ENCODE data around the gene CACNA1A.
"Not testable (repeated sequence)": the region's sequence is repeated elsewhere in the genome, so short reads cannot be mapped to it uniquely, and the experiment has no call there.

CACNA1A gene

DNA sequence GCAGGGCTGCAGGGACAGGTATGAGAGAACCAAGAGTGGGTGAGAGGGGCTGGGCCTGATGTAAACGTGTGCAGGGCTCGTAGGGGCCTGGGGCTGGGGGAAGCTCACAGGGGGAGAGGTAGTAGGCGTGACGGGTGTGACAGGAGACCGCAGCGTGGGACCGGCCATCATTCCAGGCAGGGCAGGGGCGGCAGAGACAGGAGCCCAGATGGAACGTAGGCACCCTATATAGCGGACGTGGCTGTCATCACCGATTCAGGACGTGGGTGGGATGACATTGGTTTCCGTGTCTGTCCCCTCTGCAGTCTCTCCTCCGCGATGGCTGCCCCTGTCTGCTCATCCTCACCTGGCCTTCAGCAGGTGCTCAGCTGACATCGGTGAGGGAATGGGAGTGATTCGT is 307.6 kb downstream of the CACNA1A start:
- no peak for DNase-seq (ENCODE audit: low spot score)

DNA sequence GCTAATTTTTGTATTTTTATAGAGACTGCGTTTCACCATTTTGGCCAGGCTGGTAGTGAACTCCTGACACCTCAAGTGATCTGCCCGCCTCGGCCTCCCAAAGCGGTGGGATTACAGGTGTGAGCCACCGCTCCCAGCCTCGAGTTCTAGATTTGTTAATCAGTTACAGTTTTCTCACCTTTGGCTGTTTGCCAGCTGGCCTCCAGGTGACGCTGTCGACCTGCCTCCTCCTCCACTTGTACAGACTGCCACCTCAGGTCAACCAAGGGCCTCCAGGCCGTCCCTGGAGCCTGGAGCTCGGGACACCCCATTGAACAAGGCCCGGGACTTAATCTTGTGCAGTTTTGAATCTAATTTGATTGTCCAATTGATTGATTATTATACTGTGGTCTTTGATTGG is 310.6 kb downstream of the CACNA1A start:
- DNase-seq (ENCODE audit: low spot score), result peak; percentile 27

DNA sequence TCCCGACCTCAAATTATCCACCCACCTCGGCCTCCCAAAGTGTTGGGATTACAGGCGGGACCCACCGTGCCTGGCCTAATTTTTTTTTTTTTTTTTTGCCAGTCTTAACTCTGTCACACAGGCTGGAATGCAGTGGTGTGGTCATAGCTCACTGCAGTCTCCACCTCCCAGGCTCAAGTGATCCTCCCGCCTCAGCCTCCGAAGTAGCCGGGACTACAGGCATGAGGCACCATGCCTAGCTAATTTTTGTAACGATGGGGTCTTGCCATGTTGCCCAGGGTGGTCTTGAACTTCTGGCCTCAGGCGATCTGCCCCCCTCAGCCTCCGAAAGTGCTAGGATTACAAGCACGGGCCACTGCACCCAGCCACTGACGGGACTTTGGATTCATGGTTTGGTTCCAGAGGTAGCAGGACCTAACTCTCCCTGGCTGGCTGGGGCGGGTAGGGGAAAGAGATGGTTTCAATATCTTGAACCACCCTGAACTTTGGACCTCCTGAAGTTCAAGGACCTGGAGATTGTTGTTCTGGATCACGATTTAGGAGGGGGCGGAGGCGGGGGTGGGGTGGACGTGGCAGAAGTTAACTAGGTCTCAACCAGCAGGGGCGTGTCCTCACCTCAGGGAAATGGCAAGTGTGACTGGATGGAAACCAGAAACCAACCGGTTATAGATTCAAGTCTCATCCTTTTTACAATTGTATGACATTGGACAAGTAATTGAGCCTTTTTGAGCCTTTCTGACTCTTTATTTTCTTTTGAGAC is 315.3 kb downstream of the CACNA1A start:
- peak; percentile 69 for DNase-seq (ENCODE audit: low spot score)

DNA sequence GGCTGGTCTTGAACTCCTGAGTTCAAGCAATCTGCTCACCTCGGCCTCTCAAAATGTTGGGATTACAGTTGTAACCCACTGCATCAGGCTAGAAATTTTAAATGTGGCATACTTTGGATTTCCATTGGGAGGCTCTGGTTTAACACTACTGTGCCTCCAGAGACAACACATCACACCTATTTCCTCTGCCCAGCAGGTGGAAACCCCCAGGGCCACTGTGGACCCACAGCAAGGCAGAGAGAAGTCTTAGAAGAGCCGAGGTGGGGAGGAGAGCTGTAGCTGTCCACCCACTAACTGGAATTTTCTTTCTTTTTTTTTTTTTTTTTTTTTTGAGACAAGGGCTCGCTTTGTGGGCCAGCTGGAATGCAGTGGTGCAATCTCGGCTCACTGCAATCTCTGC is 316.7 kb downstream of the CACNA1A start:
- no peak for DNase-seq (ENCODE audit: low spot score)

DNA sequence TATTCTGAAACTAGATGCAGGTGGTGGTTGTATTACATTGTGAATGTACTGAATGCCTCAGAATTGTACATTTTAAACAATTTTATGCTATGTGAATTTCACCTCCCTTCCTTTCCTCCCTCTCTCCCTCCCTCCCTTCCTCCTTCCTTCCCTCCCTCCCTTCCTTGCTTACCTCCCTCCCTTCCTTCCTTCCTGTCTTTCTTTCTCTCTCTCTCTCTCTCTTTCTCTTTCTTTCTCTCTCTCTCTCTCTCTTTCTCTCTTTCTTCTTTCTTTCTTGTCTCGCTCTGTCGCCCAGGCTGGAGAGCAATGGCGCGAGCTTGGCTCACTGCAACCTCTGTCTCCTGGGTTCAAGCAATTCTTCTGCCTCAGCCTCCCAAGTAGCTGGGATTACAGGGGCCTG is 318.9 kb downstream of the CACNA1A start:
- no peak for DNase-seq (ENCODE audit: low spot score)

DNA sequence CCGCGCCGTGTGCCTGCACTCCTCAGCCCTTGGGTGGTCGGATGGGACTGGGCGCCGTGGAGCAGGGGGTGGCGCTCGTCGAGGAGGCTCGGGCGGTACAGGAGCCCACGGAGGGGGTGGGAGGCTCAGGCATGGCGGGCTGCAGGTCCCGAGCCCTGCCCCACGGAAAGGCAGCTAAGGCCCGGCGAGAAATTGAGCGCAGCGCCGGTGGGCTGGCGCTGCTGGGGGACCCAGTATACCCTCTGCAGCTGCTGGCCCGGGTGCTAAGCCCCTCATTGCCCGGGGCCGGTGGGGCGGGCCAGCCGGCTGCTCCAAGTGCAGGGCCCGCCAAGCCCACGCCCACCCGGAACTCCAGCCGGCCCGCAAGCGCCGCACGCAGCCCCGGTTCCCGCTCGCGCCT is 319.6 kb downstream of the CACNA1A start:
- DNase-seq (ENCODE audit: low spot score), result not testable (repeated sequence)

DNA sequence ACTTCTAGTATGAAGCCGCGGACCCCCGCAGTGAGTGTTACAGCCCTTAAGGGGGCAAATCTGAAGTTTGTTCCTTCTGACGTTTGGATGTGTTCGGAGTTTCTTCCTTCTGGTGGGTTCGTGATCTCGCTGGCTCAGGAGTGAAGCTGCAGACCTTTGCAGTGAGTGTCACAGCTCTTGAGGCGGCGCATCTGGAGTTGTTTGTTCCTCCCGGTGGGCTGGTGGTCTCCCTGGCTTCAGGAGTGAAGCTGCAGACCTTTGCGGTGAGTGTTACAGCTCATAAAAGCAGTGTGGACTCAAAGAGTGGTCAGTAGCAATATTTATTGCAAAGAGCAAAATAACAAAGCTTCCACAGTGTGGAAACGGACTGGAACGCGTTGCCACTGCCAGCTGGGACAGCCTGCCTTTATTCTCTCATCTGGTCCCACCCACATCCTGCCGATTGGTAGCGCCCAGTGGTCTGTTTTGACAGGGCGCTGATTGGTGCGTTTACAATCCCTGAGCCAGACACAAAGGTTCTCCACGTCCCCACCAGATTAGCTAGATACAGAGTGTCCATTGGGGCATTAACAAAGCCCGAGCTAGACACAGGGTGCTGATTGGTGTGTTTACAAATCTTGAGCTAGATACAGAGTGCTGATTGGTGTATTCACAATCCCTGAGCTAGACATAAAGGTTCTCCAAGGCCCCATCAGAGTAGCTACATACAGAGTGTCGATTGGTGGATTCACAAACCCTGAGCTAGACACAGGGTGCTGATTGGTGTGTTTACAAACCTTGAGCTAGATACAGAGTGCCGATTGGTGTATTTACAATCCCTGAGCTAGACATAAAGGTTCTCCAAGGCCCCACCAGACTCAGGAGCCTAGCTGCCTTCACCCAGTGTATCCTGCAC is 320.3 kb downstream of the CACNA1A start:
- not testable (repeated sequence) for DNase-seq (ENCODE audit: low spot score)

DNA sequence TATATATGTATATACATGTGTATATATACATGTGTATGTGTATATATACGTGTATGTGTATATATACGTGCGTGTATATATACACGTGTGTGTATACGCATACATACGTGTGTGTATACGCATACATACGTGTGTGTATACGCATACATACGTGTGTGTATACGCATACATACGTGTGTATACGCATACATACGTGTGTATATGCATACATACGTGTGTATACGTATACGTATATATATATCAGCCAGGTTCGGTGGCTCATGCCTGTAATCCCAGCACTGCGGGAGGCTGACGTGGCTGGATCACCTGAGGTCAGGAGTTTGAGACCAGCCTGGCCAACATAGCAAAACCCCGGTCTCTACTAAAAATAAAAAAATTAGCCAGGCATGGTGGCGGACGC is 321.4 kb downstream of the CACNA1A start:
- not testable (repeated sequence) for DNase-seq (ENCODE audit: low spot score)

DNA sequence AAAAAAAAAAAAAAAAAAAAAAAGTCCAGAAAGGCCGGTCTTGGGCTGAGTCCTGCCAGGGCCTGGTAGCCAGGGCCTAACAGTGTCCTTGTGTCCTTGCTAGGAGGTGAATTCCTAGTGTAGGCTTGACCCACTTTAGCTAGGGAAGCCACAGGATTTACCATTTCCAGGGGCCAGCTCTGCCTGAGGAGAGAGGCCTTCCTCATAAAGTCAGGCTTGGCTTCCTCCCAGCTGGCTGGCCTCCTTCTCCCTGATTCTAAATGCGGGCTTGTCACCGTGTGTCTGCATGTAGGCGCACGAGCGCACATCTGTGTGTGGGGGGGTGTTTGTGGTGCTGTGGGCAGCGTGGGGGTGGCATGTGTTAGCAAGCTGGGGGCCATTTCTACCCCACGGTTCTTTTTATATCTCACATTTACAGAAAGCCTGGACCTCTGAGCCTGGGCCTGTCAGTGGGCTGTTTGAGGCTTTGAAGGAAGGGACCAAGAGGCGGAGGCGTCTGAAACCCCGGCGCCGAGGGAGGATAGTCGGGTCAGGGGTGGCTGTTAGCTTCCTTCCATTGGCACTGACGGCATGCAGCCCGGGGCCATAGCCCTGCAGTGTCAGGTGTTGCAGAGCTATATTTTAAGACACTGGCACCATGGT is 324.4 kb downstream of the CACNA1A start:
- DNase-seq (ENCODE audit: low spot score), result no peak

DNA sequence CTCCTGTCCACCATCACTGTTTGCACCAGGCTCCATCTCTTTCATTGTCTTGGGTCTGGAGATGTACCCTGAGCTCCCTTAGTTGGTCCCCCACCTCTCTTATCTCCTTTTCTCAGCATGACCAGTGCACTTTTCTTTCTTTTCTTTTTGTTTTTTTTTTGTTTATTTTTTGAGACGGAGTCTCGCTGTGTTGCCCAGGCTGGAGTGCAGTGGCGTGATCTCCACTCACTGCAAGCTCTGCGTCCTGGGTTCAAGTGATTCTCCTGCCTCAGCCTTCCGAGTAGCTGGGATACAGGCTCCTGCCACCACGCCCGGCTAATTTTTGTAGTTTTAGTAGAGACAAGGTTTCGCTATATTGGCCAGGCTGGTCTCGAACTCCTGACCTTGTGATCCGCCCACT is 328.0 kb downstream of the CACNA1A start:
- DNase-seq (ENCODE audit: low spot score), result not testable (repeated sequence)

DNA sequence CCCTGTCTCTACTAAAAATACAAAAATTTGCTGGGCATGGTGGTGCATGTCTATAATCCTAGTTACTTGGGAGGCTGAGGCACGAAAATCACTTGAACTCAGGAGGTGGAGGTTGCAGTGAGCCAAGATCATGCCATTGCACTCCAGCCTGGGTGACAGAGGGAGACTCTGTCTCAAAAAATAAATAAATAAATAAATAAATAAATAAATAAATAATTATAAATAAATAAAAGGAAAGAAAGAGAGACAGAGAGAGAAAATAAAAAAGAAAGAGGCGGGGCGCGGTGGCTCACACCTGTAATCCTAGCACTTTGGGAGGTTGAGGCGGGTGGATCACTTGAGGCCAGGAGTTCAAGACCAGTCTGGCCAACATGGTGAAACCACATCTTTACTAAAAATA is 328.7 kb downstream of the CACNA1A start:
- DNase-seq (ENCODE audit: low spot score), result not testable (repeated sequence)

DNA sequence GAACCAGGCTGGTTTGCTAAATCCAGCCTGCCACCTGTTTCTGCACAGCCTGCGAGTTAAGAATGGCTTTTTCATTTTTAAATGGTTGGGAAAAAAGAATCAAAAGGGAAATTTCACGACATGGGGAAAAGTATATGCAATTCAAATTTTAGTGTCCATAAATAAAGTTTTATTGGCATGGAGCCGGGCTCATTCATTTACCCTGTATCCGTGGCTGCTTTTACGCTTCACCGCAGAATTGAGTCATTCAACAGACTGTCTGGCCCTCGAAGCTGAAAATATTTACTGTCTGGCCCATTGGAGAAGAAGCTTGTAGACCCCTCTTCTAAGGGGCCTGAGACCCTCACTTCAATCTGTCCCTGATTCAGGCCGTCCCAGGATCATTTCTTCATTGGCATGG is 329.9 kb downstream of the CACNA1A start:
- DNase-seq (ENCODE audit: low spot score), result no peak

DNA sequence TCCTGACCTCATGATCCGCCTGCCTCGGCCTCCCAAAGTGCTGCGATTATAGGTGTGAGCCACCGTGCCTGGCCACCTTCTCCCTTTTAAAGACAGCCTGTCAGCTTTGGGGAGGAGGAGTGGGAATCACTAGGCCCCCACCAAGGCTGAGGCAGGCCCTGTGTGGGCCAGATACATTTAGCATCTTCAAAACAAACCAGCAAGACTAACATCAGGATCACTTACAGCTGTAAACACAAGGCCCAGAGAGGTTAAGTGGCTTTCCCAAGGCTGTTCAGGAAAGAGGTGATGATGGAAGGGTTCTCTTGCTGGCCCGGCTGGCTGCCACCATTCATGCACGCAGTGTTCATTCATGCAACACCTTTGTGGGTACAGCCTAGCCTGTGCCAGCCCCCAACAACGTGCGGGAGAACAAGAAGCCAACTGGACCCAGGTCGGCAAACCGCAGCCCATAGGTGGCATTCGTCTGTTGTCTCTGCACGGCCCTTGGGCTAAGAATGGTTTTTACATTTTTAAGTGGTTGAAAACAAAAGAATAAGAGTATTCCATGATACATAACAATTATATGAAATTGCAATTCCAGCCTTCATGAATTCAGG is 333.0 kb downstream of the CACNA1A start:
- no peak for DNase-seq (ENCODE audit: low spot score)

DNA sequence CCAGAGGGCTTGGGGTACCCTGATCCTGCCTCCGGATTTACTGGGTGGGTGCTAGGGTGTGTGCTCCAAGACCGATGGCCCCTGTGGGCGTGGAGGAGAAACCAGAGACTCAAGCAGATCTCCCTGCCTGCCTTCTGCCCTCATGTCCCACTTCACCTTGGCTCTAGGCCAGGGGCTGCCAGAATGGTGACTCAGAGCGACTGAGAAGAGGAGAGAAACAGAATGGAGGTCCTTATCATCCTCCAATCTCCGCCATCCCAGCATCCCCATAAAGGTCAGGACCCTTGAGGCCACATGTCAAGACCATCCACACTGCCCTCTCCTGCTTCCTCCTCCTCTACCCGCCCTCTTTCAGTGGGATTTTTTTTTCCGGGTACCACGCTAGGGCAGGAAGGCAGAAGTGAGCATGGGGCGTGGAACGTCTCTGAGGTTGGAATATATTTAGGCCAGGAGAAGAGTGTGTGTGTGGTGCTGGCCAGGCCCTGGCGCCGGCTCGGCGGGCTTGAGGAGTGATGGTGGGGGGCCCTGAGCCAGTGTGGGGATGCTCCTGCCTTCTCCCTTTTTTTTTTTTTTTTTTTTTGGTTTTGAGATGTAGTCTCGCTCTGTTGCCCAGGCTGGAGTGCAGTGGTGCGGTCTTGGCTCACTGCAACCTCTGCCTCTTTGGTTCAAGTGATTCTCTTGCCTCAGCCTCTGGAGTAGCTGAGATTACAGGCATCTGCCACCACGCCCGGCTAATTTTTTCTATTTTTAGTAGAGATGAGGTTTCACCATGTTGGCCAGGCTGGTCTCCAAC is 333.7 kb downstream of the CACNA1A start:
- peak; percentile 84 for DNase-seq (ENCODE audit: low spot score)

DNA sequence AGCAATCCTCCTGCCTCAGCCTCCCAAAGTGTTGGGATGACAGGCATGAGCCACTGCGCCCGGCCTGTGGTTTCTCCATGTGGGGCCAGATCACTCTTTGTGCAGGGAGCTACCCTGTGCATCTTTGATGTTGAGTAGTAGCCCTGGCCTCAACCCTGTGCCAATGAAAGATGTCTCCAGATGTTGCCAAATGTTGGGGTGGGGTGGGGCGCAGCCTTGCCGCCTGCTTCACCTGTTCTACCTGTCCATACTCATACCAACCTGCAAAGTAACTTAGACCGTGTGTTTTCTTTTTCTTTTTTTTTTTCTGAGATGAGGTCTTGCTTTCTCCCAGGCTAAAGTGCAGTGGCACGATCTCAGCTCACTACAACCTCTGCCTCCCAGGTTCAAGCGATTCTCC is 335.1 kb downstream of the CACNA1A start:
- no peak for DNase-seq (ENCODE audit: low spot score)

DNA sequence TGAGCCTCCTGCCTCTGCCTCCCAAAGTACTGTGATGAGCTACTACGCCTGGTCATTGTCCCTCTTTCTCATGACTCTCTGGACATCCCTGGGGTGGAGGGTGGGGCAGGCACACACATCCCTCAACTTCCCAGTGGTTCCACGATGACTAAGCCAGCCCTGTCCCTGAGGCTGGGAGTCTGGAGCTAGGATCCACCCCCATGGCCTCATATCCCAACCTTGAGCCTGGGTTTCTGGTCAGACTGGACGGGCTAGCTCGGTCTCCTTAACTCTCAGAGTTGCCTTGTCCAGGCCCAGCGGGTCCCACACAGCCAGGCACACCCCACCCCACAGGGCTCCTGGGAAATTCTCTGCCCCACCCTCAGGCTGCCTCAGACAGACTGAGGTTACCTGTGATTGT is 336.5 kb downstream of the CACNA1A start:
- peak; percentile 86 for DNase-seq (ENCODE audit: low spot score)

DNA sequence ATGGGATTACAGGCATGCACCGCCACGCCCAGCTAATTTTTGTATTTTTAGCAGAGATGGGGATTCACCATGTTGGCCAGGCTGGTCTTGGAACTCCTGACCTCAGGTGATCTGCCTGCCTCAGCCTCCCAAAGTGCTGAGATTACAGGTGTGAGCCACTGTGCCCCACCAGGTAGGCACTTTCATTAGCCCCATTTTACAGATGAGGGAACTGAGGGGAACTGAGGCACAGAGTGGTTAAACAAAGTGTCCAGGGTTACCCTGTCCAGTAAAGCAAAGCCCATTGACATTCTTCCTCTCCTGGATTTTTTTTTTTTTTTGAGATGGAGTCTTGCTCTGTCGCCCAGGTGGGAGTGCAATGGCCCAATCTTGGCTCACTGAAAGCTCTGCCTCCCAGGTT is 340.1 kb downstream of the CACNA1A start:
- not testable (repeated sequence) for DNase-seq (ENCODE audit: low spot score)

DNA sequence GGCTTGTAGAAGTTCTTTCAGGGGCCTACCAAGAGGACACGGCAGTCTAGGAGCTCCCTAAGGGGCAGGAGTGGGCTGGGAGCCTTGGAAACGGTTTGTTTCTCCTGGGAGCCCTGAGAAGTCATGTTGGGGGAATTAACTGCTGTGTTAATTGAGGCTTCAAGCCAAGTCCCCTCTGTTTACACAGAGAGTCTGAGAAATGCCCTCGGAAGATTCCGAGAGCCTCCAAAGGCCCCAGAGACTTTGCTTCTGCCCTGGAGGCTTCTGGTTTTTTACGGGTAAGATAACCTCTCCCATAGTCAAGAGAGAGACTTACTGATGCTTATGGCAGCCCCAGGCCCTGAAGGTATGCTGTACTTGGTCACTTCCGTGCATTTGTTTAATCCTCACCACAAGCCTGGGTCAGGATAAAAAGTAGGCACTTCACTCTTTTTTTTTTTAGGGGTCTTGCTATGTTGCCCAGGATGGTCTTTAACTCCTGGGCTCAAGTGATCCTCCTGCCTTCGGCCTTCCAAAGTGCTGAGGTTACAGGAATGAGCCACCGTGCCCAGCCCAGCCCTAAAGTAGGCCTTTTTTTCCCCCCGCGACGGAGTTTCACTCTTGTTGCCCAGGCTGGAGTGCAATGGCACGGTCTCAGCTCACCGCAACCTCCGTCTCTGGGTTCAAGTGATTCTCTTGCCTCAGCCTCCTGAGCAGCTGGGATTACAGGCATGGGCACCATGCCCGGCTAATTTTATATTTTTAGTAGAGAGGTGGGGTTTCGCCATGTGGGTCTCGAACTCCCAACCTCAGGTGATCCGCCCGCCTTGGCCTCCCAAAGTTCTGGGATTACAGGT is 340.9 kb downstream of the CACNA1A start:
- peak; percentile 26 for DNase-seq (ENCODE audit: low spot score)

DNA sequence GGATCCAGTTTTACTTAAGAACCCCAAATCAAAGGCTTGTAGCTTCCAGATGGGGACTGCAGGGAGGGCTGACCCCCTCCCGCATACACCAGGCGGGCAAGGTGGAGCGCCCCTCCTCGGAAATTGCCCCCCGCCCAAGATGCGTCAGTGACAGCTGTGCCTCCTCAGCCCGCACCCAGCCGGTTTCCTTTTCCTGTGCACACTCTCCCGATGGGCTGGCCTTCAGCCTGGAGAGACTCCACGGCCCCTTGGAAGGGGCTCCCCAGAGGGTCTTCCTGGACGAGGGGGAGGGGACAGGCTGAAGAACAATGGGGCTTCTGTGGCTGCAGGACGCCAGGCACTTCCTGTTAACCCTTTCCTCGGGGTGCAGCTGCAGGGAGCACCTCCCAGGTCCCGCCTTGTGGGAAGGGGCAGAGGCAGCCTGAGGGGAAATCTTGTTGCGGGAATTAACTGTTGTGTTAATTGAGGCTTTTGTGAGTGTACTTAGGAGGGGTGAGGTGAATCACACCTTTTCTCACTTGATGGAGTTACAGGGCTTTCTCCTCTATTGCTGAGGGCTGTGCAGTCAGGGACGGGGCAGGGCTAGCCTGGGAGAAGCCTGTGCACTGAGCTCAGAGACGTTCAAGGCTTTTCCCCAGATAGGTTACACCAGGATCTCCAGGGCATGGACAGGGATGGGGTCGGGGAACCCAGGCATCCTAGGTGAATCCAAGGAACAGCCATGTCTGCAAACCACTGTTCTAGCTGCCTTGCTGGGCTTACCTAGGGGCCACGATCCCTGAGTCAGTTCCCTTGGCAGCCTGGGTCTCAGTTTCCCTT is 341.7 kb downstream of the CACNA1A start:
- peak; percentile 64 for DNase-seq (ENCODE audit: low spot score)
